Psoas muscle (tissue), 8 donors: Measurements from ENCODE around the gene CEBPG. TPM values are rescaled to one million over a fixed set of nuclear protein-coding genes. Genes with fewer than 3 reads are reported as not detected.

Experiments
- ATAC-seq, 4 donors: fragments of 200-7000 bp; cut with Tn5 transposase; one replicate each; pipeline ENCODE4 v1.9.1; 2020; ENCODE audit warnings: moderate library complexity in 3 of 4, mild to moderate bottlenecking in 2 of 4
- DNase-seq, 2 donors: peaks; one replicate each; pipeline ENCODE4 v3.0.0-alpha.2; 2020
- H3K27ac ChIP-seq: fragments of 200-600 bp; one replicate; pipeline ENCODE4 v1.8.0; 2022
- H3K27me3 ChIP-seq, 3 donors: fragments of 200-600 bp in 1 of 3; one replicate each; pipeline versions ENCODE4 v1.6.1 to v1.8.0; 2013 to 2022; ENCODE audit warnings: low read length in 2 of 3, mild to moderate bottlenecking in 2 of 3, moderate library complexity in 1 of 3; ENCODE audit not compliant: insufficient read depth in 3 of 3
- H3K36me3 ChIP-seq, 2 donors: fragments of 200-600 bp in 1 of 2; one replicate each; pipeline versions ENCODE4 v1.6.1 to v1.8.0; 2013 to 2022; ENCODE audit warnings: low read depth in 1 of 2, mild to moderate bottlenecking in 1 of 2, moderate library complexity in 1 of 2; ENCODE audit not compliant: insufficient read depth in 1 of 2
- H3K4me1 ChIP-seq: fragments of 200-600 bp; one replicate; pipeline ENCODE4 v1.8.0; 2022
- H3K4me3 ChIP-seq: fragments of 200-600 bp; one replicate; pipeline ENCODE4 v1.8.0; 2022; ENCODE audit warnings: mild to moderate bottlenecking
- H3K9me3 ChIP-seq: fragments of 200-600 bp; one replicate; pipeline ENCODE4 v1.8.0; 2022
- WGBS, 3 donors: extraction: QIAGEN DNeasy Blood & Tissue Kit; methylation state at CpG; one replicate each; pipeline versions ENCODE4 v1.1.6 to v1.1.7; 2013; 5-methylcytosine and 5-hydroxymethylcytosine counted together
- intact Hi-C, 2 donors: fragments of 100-400 bp; cut with DNase I; formaldehyde crosslinking; loops; one replicate each; pipeline versions ENCODE4 v1.11.0 to v1.14.2; 2022
- polyA plus RNA-seq, 3 donors: library from polyadenylated mRNA; stranded (reverse); fragments of 200-250 nt; gene quantifications; one replicate each; pipeline ENCODE4 v1.2.3, GENCODE V29; 2013
- total RNA-seq, 4 donors: library from RNA; stranded (reverse); fragmentation: NEBNext Ultra II Directional in 2 of 4; extraction: Animal tissue kit (Norgen Biotek cat#: 25700) in 2 of 4; gene quantifications; one replicate each; pipeline versions ENCODE4 v1.2.1 to v1.2.4, GENCODE V29; 2021 to 2023
- TF ChIP-seq, protein P1 (sequence below): fragments of 200-600 bp; IDR thresholded peaks from one replicate; pipeline ENCODE4 v1.8.0; 2022; ENCODE audit warnings: antibody characterized with exemption
- donor health status: healthy with polysubstance abuse.
- donor health status: DM: no; HTN: no; CAD: no; lungs with moderate emphysema.
- donor health status: Bipolar disorder and iron deficiency.
- donor health status: healthy.
- donor health status: DM: yes; HTN: yes; CAD: no.
- donor health status: DM: no; HTN: no; CAD: no.
- donor health status: DM: no; HTN: no; CAD: no.
- donor health status: DM: yes; HTN: yes; CAD: no.

The CEBPG gene
- total and polyA plus RNA-seq, 7 donors, result 29.9 to 95.7 (median 50.1) TPM

DNA sequence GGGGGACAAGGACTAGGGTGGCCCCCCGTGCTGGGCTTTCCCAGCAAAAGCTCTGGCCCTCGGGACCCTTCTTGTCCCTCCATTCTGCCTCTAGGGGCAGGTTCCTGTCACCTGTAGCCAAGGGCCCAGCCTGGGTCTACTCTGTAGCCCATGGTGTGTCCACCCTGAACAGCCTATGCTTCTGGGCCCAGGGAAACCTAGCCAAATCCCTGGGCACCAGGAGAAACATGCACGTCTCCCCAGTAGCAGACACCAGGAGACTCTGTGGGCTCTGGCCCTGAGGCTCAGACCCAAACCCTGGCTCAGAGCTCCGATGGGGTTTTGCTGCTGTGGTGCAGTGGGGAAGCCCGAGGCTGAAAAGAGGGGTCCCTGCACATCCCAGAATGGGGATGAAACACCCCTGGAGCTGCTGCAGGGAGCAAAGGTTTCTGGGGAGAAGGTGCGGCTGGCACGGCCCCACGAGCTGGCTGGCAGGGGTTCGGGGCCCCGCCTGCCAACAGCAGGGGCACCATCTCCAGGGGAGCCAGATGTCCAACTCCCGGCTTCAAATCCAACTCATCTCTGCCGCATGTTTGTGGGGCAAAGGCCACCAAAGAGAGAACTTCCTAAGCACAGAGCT lies 18.2 kb downstream of the CEBPG start:
- Histone ChIP-seq H3K27ac (no peak overlapping the region), H3K27me3 (no peaks in the 10 kb centered on the region), H3K36me3 (peaks cover 0 to 7% of the 10 kb centered on the region in 2 donors), H3K4me3 (no peak overlapping the region), H3K4me1 (peaks cover 79% of the 10 kb centered on the region), H3K9me3 (no peaks in the 10 kb centered on the region)
- intact Hi-C loops, result no loop called here
- ATAC-seq (no peak), DNase-seq (no peak)
- 51 to 60% (median 55%) methylated on average over 12 of the region's 12 CpGs for WGBS, 3 donors
- TF ChIP-seq, protein P1, sequence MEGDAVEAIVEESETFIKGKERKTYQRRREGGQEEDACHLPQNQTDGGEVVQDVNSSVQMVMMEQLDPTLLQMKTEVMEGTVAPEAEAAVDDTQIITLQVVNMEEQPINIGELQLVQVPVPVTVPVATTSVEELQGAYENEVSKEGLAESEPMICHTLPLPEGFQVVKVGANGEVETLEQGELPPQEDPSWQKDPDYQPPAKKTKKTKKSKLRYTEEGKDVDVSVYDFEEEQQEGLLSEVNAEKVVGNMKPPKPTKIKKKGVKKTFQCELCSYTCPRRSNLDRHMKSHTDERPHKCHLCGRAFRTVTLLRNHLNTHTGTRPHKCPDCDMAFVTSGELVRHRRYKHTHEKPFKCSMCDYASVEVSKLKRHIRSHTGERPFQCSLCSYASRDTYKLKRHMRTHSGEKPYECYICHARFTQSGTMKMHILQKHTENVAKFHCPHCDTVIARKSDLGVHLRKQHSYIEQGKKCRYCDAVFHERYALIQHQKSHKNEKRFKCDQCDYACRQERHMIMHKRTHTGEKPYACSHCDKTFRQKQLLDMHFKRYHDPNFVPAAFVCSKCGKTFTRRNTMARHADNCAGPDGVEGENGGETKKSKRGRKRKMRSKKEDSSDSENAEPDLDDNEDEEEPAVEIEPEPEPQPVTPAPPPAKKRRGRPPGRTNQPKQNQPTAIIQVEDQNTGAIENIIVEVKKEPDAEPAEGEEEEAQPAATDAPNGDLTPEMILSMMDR, result no peak

DNA sequence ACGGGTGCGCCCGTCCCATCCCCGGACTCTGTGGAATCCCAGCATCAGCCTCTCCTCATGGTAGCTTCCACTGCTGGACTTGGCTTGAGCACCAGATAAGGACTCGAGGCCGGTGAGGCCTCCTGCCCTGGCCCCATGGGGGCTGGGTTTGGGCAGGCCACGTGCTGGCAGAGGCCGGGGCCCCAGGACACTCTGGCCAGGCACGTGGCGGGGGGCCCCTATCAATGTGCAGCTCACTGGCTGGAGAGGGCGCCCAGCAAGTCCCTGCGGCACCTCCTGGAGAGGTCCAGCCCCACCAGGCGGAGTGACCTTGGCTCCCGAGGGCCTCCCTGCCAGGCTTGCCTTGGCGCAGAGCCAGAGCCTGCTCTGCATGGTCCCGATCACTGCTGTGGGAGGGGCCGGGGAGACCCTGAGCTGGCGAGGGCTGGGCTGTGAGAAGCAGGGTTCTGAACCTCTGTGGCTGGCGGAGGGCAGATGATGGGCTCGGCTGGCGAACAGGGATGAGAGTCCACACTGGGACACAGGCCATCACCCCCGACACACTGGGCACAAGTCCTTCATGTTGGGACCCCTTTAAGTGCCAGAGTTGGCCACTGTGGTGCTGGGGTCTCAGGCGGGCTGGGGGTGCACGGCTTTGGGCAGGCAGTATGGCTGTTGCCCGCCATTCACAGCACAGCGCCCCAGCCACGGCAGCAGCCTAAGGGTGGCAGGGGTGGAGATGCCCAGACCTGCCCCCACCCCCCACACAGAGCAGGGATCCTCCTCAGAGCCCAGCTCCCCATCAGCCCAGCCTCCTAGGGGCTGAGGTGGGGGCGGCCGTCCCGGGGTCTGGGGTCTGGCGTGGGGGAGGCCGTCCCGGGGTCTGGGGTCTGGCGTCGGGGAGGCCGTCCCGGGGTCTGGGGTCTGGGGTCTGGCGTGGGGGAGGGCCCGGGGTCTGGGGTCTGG lies 19.1 kb downstream of the CEBPG start:
- Histone ChIP-seq H3K4me1 (peaks cover 74% of the 10 kb centered on the region), H3K36me3 (peaks cover 0 to 2% of the 10 kb centered on the region in 2 donors), H3K9me3 (no peaks in the 10 kb centered on the region), H3K4me3 (no peak overlapping the region), H3K27ac (no peak overlapping the region), H3K27me3 (no peaks in the 10 kb centered on the region)
- intact Hi-C loops, result no loop called here
- DNase-seq (peak in 1 of 2 donors; percentile 68), ATAC-seq (no peak)
- WGBS, 3 donors, result 61 to 73% (median 62%) methylated on average over 33 to 39 of the region's 39 CpGs
- TF ChIP-seq, protein P1, result no peak

DNA sequence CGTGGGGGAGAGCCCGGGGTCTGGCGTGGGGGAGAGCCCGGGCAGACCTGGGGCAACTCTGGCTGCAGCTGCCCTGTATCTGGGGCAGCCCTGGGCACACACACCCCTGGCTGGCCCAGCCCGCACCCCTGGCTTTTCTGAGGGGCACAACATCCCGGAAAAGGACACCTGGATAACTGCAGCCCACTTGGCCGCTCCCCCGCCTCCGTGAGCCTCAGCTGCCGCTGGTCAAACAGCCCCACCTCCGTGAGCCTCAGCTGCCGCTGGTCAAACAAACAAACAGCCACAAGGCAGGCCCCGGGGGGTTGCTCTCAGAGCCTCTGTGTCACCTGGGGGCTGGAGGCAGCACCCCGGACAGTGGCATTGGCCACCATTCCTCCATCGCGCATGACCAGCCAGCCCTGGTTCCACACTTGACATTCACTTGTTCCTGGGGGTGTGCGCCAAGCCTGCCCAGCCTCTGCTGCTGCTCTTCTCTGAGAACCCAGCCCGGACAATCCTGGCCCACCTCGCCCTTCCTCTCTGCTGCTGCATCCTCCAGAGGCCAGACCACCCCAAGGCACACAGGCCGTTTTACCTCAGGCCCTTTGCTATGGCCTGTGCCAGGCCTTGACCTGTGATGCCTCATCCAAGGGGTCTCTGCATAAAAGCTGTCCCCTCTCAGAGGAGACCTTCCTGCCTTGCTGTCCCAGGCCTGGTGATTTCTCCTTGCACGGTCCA lies 19.9 kb downstream of the CEBPG start:
- ATAC-seq (no peak), DNase-seq (peak in 1 of 2 donors; percentile 52)
- H3K27me3 ChIP-seq, result no peaks in the 10 kb centered on the region
- TF ChIP-seq, protein P1, result no peak
- intact Hi-C loops, result no loop called here
- H3K36me3 ChIP-seq, result no peaks in the 10 kb centered on the region
- H3K4me1 ChIP-seq, result peaks cover 66% of the 10 kb centered on the region
- 72 to 84% (median 78%) methylated on average over 14 to 21 of the region's 21 CpGs for WGBS, 3 donors
- no peaks in the 10 kb centered on the region for H3K9me3 ChIP-seq
- no peak overlapping the region for H3K4me3 ChIP-seq
- H3K27ac ChIP-seq, result peak overlapping the region; percentile 41

DNA sequence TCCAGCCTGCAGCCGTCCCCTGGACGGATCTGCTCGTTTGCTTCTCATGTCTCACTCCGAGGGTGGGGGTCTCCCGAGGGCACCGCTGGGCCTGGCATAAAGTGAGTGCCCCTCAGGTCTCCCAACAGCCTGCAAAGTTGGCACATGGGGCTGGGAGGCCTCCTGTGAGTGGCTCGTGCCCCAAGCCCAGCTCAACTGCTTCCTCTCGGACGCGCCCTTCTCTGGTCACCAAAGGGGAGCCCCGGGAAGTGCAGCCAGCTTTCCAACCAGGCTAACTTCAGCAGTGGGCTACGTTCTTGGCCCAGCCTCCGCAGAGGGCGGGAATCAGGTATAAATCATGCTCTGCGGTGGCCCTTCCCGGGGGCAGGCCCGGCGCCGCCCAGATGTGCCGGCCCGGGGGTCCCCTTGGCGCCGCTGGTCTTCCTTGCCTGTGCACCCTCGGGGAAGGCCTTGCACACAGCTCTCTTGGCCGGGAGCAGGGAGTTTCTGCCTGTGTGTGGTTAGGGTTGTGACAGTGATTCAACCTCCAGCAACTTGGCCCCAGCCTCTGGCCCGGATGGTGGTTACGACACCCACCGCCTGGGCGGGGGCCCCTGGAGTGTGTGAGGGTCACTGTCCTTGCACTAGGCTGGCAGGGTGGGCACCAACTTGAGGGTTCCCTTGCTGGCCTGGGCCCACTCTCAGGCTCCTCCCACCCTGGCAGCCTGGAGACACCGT lies 20.7 kb downstream of the CEBPG start:
- intact Hi-C loops, result no loop called here
- WGBS, 3 donors, result 59 to 67% (median 66%) methylated on average over 30 of the region's 30 CpGs
- no peaks in the 10 kb centered on the region for H3K9me3 ChIP-seq
- H3K4me1 ChIP-seq, result peaks cover 59% of the 10 kb centered on the region
- TF ChIP-seq, protein P1, result no peak
- DNase-seq (peak; percentile 85 to 89), ATAC-seq (peak; percentile 54 to 67 (median 60))
- H3K27ac ChIP-seq, result peak overlapping the region; percentile 41
- no peaks in the 10 kb centered on the region for H3K36me3 ChIP-seq
- H3K4me3 ChIP-seq, result no peak overlapping the region
- no peaks in the 10 kb centered on the region for H3K27me3 ChIP-seq
